ENCODE data around the gene ST6GAL1.

The ST6GAL1 gene

DNA sequence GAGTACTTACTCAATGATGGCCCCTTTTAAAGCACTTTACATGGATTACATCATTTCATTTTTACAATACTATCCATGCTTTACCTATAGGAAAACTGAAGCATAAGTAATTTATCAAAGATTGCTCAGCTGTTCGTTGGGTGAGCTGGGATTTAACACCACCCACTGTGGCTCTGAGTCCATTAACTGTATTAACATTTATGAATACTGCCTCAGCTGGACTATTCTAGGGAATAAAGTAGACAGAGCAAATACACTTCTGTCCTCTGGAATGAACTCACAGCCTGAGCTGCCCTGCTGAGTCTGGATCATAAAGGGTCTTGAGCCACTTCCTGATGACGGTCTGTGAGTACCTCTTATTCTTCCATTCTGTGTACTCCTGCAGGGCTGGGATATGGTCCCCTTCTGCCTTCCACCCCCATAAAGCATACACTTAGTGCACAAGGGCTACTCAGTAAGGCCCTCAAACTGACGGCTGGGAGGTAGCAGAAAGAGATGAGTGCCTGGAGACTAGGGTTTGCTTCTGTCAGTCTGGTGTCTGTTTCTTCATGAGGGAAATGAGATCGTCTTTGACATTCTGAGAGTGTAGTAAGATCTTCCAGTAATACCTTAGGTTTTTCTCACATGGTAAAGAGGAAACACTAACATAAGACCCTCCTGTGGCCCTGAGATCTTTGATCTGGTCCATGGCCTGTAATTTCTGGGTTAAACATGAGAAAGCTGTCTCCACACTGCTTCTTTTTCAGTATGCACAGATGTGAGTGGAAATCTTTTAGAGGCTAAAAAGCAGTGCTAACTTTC is 12.6 kb upstream of the ST6GAL1 start:
- DNase-seq = no peak

DNA sequence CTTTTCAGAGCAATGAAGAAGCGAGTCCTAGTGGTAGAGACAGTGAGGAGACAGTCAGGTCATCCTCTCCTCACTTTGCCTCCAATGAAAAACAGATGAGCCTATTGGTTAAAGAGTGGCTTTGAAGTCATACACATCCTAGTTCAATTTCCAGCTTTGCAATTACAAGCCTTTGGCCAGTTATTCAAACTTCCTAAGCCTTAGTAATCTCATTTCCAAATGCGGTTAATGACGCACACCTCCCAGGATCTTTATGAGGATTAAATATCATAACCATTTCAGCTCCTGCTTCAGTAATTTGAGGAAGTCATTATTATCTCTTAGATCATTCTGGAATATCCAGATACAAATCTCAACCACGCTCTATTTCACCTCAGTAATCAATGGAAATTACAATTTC is 10.0 kb upstream of the ST6GAL1 start:
- DNase-seq = no peak

GRCh38 chr3:186920796-186921195 is 9.5 kb upstream of the ST6GAL1 start:
- no peak for DNase-seq

DNA sequence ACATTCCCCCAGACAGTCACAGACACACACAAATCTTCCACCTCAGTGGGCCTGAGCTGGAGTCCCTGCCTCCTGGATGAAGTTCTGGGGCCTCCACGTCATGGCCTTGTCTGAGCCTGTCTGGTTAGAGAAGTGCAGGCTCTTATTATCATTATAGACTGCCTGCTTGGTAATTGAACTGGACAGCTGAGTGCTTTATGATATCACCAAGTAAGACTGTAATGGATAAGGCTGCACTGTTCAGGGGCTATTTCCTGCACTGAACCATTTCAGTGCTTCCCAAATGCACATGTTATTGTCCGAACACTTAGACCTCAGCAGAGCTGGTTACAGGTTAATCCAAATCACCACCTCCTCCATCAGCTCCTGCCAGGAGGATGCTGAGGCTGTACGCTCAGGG is 8.7 kb upstream of the ST6GAL1 start:
- DNase-seq = no peak

DNA sequence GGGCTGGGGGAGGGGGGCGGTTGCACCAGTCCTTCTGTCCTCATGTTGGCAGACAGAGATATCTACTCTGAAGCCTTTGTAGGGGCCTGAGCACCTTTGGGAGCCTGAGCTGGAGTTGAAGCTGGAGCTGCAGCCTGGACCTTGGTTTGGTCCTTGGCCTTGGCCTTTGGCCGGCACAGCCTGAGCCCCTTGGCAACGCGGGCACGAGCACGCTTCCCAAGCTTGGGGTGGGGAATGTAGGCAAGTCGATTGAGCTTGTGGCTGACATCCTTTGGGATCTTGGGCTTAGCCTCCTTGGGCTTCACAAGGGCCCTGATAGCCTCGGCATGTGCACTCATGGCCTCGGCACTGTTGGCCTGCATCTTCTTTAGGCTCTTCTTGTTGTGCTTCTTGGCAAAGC is 8.1 kb upstream of the ST6GAL1 start:
- DNase-seq = no peak

DNA sequence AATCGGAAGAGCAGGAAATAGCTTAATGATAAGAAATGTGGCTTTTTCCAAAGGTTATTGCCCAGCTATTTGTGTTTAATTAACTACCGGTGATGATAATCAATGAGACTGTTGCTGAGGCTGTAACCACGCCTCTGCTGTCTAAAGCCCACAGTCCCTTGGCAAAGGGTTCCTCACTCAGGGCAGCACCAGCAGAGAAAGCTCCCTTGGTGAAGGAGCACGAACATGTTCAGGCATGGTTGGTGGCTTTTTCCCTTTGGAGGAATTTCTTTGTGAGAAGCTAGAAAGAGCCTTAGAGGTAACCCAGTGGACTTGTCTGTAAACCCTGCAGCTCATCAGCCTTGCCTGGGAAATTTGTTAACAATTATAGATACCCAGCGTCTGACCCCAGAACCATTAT is 7.5 kb upstream of the ST6GAL1 start:
- DNase-seq = no peak

GRCh38 chr3:186923241-186923640 is 7.1 kb upstream of the ST6GAL1 start:
- DNase-seq = no peak

DNA sequence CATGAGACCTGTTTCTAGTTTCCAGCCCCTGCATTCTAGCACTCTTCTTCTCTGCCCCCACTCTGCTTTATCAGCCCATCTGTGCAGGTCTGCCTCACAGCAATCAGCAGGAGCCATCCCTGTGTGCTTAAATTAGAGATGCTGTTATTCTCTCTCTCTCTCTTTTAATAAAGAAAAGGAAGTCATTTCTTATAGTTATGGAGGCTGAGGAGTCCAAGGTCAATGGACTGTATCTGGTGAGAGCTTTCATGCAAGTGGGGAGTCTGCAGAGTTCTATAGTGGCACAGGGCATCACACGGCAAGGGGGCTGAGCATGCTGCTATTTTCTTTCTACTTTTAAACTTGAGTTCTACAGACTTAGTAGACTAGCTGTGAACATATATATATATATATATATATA is 4.5 kb upstream of the ST6GAL1 start:
- DNase-seq = no peak

DNA sequence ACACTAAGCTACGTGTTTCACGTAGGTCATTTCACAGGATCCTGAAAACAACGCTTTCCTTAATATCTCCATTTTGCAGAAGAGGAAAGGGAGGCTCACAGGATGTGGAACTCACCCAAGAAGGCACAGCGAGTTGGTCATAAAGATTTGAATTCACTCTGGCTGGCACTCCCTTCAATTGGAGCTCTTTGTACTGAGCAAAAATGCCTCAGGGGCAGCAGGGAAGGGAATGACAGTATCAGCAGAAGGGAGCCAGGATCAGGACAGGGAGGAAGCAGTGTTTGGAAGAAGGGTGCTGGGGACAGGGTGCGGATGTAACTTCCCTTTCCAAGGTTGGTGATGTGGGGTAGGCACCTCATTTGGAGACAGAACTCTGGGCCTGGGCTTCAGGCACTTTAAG is 1.1 kb upstream of the ST6GAL1 start:
- DNase-seq = no peak

GRCh38 chr3:186929685-186930084 is 641 bp upstream of the ST6GAL1 start:
- no peak for DNase-seq

DNA sequence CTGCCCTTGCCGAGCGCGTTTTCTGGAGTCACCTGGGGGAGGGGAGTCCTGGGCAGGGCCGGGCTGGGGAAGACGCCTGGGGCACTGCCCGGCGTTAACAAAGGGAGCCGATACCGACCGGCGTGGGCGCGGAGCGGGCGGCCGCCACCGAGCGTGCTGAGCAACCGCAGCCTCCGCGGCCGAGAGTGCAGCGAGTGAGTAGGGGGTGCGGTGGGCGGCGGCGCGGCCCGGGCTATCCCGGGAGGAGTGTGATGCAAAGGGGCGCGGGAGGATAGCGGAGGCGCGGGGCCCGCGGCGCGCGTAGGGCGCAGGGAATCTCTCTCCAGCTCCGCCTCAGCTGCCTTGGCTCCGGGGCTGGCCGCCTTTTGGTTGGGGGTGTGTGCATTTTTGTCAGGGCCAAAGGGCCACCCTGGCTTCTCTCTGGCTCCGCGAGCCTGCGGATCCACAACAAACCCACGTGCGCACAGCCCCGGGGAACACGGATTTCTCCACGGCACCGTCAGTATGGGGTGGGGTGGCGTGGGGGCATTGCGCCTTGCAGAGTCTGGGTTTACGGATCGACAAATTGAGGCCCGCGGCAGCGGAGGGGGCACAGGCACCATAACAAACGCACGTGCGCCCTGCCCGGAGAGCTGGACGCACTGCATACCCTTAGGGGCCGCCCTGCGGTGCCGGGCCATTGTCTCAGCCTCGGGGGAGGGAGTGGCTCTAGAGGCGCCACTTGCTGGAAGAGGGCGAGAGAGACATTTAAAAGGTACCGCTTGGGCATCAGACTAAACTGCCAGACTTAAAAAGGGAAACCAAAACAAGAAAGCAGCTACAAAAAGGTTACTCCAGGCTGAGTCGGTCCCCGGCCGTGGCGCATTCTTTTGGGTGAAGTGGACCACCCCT is 560 bp downstream of the ST6GAL1 start:
- no peak for DNase-seq

DNA sequence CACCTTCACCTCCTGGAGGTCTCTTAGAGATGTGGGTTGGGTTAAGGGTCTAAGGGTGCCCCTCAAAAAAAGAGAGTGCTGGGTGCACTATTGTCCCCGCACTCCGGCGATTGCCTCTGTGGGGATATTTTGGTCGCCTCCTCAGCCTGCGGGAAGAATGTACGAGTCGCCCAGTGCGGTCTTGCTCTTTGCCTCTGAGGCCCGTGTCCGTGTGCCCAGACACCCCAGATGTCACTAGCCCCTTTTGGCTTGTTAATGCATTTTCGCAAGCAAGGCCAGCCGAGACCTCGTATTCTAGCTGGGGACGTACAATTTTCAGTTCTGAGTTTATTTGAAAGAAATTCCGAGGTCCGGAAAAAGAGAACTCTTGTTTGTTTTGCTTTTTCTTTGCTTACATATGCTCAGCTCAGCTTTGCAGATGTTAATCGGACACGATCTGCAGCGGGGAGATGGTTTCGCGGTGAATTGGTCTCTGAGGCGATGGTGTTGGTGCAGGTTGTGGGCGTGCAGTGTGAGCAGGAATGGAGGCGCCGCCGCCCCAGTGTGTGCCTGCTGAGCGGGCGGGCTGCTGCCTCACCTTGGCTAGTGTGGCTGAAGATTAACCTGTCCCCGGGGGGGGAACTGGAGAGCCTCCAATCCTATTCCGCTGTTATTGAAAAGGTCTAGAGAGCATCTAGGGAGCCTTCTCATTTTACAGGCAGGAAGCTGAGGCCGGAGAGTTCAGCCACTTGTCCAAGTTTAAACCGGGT is 1.4 kb downstream of the ST6GAL1 start:
- no peak for DNase-seq

GRCh38 chr3:186932281-186933181 is 2.2 kb downstream of the ST6GAL1 start:
- DNase-seq = no peak

GRCh38 chr3:186933816-186934215 is 3.5 kb downstream of the ST6GAL1 start:
- DNase-seq = no peak

DNA sequence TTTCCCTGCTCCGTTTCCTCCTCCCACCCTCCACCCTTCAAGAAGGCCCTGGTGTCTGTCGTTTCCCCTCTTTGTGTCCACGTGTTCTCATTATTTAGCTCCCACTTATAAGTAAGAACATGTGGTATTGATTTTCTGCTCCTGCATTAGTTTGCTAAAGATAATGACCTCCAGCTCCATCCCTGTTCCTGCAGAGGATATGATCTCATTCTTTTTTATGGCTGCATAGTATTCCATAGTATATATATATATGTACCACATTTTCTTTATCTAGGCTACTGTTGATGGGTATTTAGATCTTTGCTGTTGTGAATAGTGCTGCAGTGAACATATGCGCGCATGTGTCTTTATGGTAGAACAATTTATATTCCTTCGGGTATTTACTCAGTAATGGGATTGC is 4.8 kb downstream of the ST6GAL1 start:
- no peak for DNase-seq

DNA sequence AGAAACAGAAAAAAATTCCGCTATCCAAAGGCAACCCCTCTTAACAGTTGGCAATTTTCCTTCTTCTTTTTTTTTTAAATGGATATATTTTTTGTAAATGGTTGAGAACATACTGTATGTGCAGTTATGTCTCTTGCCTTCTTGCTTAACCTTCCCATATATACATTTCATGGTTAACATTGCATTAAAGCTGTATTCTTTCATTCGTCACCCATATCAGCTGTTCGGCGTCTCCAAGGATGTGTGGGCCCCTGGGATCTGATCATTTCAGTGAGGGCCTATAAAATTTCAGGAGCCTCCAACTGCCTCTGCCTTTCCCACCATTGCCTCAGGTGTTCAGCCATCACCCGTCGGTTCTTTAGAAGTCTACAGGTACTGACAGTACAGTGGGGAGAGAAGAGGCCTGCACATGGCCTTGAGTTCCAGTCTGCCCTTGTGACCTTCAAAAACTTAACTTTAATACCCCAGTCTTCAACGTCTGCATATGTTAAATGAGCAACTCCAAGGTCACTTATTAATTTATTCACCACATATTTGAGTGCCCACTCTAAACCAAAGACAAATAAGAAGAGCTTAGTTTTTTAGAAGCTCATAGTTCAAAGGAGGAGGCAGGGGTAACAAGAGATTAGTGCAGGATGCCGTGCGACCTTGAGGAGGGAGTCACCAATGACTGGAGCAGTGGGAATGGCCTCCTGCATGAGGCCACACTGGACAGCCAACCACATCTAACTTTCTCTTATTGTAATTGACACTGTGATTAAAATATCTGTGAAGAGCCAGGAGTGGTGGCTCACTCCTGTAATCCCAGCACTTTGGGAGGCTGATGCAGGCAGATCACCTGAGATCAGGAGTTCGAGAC is 6.9 kb downstream of the ST6GAL1 start:
- no peak for DNase-seq

DNA sequence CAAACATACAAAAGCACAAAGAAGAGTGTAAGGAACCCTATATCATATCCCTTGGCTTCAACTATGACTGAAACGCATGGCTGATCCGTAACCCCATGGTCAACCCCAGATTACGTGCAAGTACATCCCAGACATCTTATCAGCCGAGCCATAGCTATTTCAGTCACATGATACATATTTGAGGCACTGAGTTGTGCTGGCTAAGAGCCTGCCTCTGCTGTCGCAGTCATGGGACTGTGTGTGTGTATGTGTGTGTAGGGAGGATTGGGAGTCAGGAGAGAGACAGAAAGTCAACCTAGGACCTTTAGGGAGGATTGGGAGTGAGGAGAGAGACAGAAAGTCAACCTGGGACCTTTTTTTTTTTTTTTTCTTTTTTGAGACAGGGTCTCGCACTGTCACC is 8.4 kb downstream of the ST6GAL1 start:
- DNase-seq = no peak

DNA sequence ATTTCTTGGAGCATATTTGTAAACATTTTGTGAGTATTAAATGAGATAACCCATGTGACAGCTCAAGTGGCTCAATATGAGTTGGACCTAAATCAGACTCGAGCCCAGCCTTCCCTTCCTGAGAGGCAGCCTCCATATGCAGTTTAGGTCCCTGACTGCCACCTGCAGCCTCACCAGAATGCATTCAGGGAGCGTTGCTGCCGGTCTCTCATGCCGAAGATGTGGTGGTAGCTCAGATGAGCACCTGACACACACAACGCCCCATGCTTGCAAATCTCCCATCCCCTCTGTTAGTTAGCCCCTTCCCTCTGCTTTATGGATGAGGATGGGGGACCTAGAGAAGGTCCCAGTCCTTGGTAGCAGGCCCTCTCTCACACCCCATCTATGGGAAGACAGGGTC is 9.2 kb downstream of the ST6GAL1 start:
- no peak for DNase-seq

- no peak for DNase-seq
These were observed 10.6 kb downstream of the ST6GAL1 start for GRCh38 chr3:186940967-186941366.

GRCh38 chr3:186942168-186942567 is 11.8 kb downstream of the ST6GAL1 start:
- DNase-seq = no peak

DNA sequence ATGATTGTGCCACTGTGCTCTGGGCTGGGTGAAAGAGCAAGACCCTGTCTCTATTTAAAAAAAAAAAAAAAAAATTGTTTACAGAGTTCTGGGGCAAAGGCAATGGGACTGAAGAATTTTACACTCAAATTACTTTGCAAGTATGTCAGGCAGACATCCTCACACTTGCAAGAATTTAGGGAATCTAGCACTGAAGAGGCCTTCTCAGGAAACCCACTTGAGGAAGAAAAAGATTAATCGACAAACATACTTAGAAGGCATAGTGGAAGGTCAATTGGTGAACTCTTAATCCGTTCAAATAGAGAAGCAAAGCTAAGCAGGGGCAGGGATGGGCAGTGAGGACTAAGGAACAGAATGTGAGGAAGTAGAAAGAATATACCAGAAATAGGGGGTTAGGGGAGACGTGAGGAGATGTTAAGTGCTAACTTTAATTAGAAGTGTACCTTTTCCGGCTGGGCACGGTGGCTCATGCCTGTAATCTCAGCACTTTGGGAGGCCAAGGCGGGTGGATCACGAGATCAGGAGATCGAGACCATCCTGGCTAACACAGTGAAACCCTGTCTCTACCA is 15.0 kb downstream of the ST6GAL1 start:
- DNase-seq = no peak

Measured in amniotic stem cell (primary cell).